ENCODE results near the gene ITGA2B. TPM values are rescaled to one million over a fixed set of nuclear protein-coding genes. Genes with fewer than 3 reads are reported as not detected.

ITGA2B gene
- total and polyA plus RNA-seq, 2 of the 13 experiments (the other 11 are each of a cell fraction or from before 2014, with no cell fraction given) = 0.38 to 1.1 TPM

DNA sequence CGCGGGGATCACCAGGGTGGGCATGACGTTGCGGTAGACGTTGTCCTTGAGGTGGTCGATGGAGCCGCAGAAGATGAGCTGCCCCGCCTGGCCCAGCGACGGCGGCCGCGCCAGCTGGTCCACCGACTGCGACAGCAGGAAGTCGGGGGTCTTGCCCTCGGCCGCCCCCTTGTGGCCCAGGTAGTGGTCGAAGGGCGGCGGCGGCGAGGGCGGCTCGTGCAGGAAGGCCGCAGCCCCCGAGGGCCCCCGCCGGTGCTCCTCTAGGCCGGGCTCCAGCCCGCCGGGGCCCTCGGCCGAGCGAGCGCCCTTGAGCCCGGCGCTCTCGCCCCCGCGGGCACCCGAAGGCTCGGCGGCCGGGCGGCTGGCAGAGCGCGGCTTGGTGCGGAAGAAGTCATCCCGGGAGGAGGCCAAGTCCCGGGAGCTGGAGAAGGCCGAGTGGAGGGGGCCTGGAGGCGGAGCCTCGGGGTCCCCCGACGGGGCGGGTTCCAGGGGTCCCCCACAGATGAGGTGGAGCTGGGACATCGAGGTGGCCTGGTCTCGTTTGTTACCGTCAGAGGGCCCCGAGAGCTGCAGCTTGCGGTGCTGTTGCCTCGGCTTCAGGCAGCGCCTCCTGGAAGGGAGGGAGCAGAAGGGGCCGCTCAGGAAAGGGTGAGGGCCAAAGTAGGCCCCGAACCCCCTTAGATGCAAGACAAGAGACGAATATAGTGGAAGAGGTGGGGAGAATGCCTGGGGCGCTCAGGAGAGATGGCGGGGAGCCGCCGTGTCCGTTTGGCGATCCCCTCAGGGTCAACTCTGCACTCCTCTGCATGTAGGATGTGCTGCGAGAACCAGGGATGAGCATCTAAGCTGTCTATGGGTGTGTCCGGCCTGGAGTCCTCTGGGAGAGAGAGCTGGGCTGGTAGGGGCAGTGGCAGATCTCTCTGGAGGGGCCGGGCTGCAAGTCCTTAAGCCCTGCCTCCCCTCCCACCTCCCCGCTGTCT lies 34.6 kb downstream of the ITGA2B start (continued):
- no peak for TF ChIP-seq ZNF484 (CRISPR knock-in tag; IDR thresholded peaks at IDR 0.05; ENCODE audit: borderline replicate concordance, low read depth)
- TF ChIP-seq, protein P1, sequence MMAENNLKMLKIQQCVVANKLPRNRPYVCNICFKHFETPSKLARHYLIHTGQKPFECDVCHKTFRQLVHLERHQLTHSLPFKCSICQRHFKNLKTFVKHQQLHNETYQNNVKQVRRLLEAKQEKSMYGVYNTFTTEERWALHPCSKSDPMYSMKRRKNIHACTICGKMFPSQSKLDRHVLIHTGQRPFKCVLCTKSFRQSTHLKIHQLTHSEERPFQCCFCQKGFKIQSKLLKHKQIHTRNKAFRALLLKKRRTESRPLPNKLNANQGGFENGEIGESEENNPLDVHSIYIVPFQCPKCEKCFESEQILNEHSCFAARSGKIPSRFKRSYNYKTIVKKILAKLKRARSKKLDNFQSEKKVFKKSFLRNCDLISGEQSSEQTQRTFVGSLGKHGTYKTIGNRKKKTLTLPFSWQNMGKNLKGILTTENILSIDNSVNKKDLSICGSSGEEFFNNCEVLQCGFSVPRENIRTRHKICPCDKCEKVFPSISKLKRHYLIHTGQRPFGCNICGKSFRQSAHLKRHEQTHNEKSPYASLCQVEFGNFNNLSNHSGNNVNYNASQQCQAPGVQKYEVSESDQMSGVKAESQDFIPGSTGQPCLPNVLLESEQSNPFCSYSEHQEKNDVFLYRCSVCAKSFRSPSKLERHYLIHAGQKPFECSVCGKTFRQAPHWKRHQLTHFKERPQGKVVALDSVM (CRISPR knock-in tag; IDR thresholded peaks at IDR 0.05) = 0 out of 2 replicates have a peak, but pooled peaks have one; percentile 31
- TF ChIP-seq BCL6 (CRISPR knock-in tag; IDR thresholded peaks at IDR 0.05) = no peak; the same call in 1 of the 2 replicates
- no peak for TF ChIP-seq HNRNPLL (IDR thresholded peaks at IDR 0.05; ENCODE audit: low read depth, low read length, poor library complexity, severe bottlenecking)
- TF ChIP-seq SRSF1 (optimal IDR thresholded peaks at IDR 0.05; ENCODE audit: low read depth, low read length) = no peak
- TF ChIP-seq ZBTB21 (CRISPR knock-in tag; IDR thresholded peaks at IDR 0.05) = no peak
- TF ChIP-seq FOXK2 (IDR thresholded peaks at IDR 0.05) = no peak
- TF ChIP-seq, protein P2, sequence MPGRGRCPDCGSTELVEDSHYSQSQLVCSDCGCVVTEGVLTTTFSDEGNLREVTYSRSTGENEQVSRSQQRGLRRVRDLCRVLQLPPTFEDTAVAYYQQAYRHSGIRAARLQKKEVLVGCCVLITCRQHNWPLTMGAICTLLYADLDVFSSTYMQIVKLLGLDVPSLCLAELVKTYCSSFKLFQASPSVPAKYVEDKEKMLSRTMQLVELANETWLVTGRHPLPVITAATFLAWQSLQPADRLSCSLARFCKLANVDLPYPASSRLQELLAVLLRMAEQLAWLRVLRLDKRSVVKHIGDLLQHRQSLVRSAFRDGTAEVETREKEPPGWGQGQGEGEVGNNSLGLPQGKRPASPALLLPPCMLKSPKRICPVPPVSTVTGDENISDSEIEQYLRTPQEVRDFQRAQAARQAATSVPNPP (CRISPR knock-in tag; IDR thresholded peaks at IDR 0.05) = no peak
- TF ChIP-seq SRSF4 (IDR thresholded peaks at IDR 0.05; ENCODE audit: low read depth, low read length, poor library complexity, severe bottlenecking) = no peak
- no peak for TF ChIP-seq SATB2 (CRISPR knock-in tag; IDR thresholded peaks at IDR 0.05)
- no peak for TF ChIP-seq ZNF772 (CRISPR knock-in tag; IDR thresholded peaks at IDR 0.05)
- TF ChIP-seq TGIF2 (CRISPR knock-in tag; IDR thresholded peaks at IDR 0.05) = no peak
- TF ChIP-seq POLR2A (IDR thresholded peaks at IDR 0.05; ENCODE audit: insufficient read depth in 1 of 2, low read depth in 2 of 2, low read length in 2 of 2) = no peak
- no peak for TF ChIP-seq SAFB2 (CRISPR knock-in tag; IDR thresholded peaks at IDR 0.05; ENCODE audit: borderline replicate concordance, low read depth)
- no peak for TF ChIP-seq ZNF672 (CRISPR knock-in tag; IDR thresholded peaks at IDR 0.05)
- no peak for TF ChIP-seq RORA (CRISPR knock-in tag; IDR thresholded peaks at IDR 0.05)
- TF ChIP-seq, protein P3, sequence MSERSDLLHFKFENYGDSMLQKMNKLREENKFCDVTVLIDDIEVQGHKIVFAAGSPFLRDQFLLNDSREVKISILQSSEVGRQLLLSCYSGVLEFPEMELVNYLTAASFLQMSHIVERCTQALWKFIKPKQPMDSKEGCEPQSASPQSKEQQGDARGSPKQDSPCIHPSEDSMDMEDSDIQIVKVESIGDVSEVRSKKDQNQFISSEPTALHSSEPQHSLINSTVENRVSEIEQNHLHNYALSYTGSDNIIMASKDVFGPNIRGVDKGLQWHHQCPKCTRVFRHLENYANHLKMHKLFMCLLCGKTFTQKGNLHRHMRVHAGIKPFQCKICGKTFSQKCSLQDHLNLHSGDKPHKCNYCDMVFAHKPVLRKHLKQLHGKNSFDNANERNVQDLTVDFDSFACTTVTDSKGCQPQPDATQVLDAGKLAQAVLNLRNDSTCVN (CRISPR knock-in tag; IDR thresholded peaks at IDR 0.05; ENCODE audit: borderline replicate concordance) = no peak
- TF ChIP-seq, protein P4, sequence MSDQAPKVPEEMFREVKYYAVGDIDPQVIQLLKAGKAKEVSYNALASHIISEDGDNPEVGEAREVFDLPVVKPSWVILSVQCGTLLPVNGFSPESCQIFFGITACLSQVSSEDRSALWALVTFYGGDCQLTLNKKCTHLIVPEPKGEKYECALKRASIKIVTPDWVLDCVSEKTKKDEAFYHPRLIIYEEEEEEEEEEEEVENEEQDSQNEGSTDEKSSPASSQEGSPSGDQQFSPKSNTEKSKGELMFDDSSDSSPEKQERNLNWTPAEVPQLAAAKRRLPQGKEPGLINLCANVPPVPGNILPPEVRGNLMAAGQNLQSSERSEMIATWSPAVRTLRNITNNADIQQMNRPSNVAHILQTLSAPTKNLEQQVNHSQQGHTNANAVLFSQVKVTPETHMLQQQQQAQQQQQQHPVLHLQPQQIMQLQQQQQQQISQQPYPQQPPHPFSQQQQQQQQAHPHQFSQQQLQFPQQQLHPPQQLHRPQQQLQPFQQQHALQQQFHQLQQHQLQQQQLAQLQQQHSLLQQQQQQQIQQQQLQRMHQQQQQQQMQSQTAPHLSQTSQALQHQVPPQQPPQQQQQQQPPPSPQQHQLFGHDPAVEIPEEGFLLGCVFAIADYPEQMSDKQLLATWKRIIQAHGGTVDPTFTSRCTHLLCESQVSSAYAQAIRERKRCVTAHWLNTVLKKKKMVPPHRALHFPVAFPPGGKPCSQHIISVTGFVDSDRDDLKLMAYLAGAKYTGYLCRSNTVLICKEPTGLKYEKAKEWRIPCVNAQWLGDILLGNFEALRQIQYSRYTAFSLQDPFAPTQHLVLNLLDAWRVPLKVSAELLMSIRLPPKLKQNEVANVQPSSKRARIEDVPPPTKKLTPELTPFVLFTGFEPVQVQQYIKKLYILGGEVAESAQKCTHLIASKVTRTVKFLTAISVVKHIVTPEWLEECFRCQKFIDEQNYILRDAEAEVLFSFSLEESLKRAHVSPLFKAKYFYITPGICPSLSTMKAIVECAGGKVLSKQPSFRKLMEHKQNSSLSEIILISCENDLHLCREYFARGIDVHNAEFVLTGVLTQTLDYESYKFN (CRISPR knock-in tag; conservative IDR thresholded peaks at IDR 0.05) = no peak
- no peak for TF ChIP-seq ZKSCAN1 (IDR thresholded peaks at IDR 0.05; ENCODE audit: low read length)
- TF ChIP-seq ZNF383 (CRISPR knock-in tag; IDR thresholded peaks at IDR 0.05; ENCODE audit: borderline replicate concordance) = no peak
- no peak for TF ChIP-seq ZNF781 (CRISPR knock-in tag; IDR thresholded peaks at IDR 0.05; ENCODE audit: borderline replicate concordance, not compliant biosample characterization)
- no peak for TF ChIP-seq TSC22D2 (CRISPR knock-in tag; IDR thresholded peaks at IDR 0.05; ENCODE audit: borderline replicate concordance)
